H1 (cell line): Measurements from ENCODE around the gene PTH2R. TPM values are rescaled to one million over a fixed set of nuclear protein-coding genes. Genes with fewer than 3 reads are reported as not detected.

Source experiments
- CTCF ChIA-PET: fragments of 300-600 bp; sonication (Branson Sonifier 250); formaldehyde crosslinking; loops from one replicate; lab custom pipeline; 2021; ENCODE audit not compliant: partially characterized antibody; lab: Charles Lee
- POLR2A ChIA-PET: fragments of 300-600 bp; sonication (Branson Sonifier 250); formaldehyde crosslinking; loops from one replicate; lab custom pipeline; 2021; ENCODE audit warnings: inconsistent platforms; ENCODE audit not compliant: partially characterized antibody; lab: Charles Lee
- DNase-seq, 2 experiments: peaks; one replicate each; pipeline versions ENCODE4 v3.0.0 to v3.0.0-alpha.2; 2010 to 2022; ENCODE audit warnings: low spot score in 2 of 2, low read depth in 1 of 2, mixed read lengths in 1 of 2
- FAIRE-seq: peaks from 2 replicates; lab custom pipeline; 2011; peaks lifted over from hg19 to GRCh38; lab: Jason Lieb, UNC
- H2AFZ ChIP-seq: 2 replicates; pipeline ENCODE4 v1.8.1; 2012; ENCODE audit warnings: low read length, inconsistent platforms
- H2AK5ac ChIP-seq: 2 replicates; pipeline ENCODE4 v1.6.1; 2013; ENCODE audit warnings: low read depth, low read length
- H2BK120ac ChIP-seq: replicated peaks from 2 replicates; pipeline ENCODE3; 2013; ENCODE audit warnings: low read depth, low read length, inconsistent platforms
- H2BK12ac ChIP-seq: 2 replicates; pipeline ENCODE4 v1.6.1; 2013; ENCODE audit warnings: low read depth, low read length
- H2BK15ac ChIP-seq: 2 replicates; pipeline ENCODE4 v1.6.1; 2013; ENCODE audit warnings: low read length
- H2BK20ac ChIP-seq: 2 replicates; pipeline ENCODE4 v1.6.1; 2013; ENCODE audit warnings: low read length
- H2BK5ac ChIP-seq: 2 replicates; pipeline ENCODE4 v1.6.1; 2013; ENCODE audit warnings: low read depth, low read length
- H3K14ac ChIP-seq: 2 replicates; pipeline ENCODE4 v1.6.1; 2013; ENCODE audit warnings: inconsistent platforms; ENCODE audit not compliant: insufficient read length
- H3K18ac ChIP-seq: 2 replicates; pipeline ENCODE4 v1.6.1; 2013; ENCODE audit warnings: low read length; ENCODE audit errors: extremely low read depth
- H3K23ac ChIP-seq: 2 replicates; pipeline ENCODE4 v1.6.1; 2013; ENCODE audit warnings: inconsistent platforms; ENCODE audit not compliant: insufficient read length
- H3K23me2 ChIP-seq: 2 replicates; pipeline ENCODE4 v1.6.1; 2013; ENCODE audit warnings: low read depth, low read length
- H3K27ac ChIP-seq: 2 replicates; pipeline ENCODE4 v1.6.1; 2011; ENCODE audit warnings: low read depth, low read length, inconsistent platforms
- H3K27me3 ChIP-seq, 4 experiments: replicated peaks in 1 of 4; 1 replicate in 1 of 4; 2 replicates in 3 of 4; pipeline versions ENCODE4 v1.6.1 to v1.8.1; 2011 to 2013; ENCODE audit warnings: low read length in 3 of 4, mild to moderate bottlenecking in 3 of 4, inconsistent platforms in 2 of 4, mixed read lengths in 2 of 4, moderate library complexity in 1 of 4; ENCODE audit not compliant: control insufficient read depth in 3 of 4, insufficient read depth in 3 of 4; ENCODE audit errors: extremely low read depth in 1 of 4
- H3K36me3 ChIP-seq, 4 experiments: 2 replicates each; pipeline versions ENCODE4 v1.6.1 to v1.8.1; 2011 to 2013; ENCODE audit warnings: mild to moderate bottlenecking in 4 of 4, low read length in 3 of 4, moderate library complexity in 2 of 4, control low read depth in 1 of 4, inconsistent platforms in 1 of 4; ENCODE audit not compliant: insufficient read depth in 4 of 4, control insufficient read depth in 2 of 4
- H3K4ac ChIP-seq: replicated peaks from 2 replicates; pipeline ENCODE3; 2013; ENCODE audit warnings: low read length, low read depth, mixed read lengths, inconsistent platforms; ENCODE audit not compliant: insufficient read length
- H3K4me1 ChIP-seq, 4 experiments: replicated peaks in 1 of 4; 1 replicate in 1 of 4; 2 replicates in 3 of 4; pipeline versions ENCODE4 v1.6.1 to v1.8.1; 2011 to 2013; ENCODE audit warnings: low read length in 3 of 4, inconsistent platforms in 2 of 4, mixed read lengths in 1 of 4; ENCODE audit not compliant: insufficient read depth in 4 of 4, control insufficient read depth in 3 of 4
- H3K4me2 ChIP-seq, 2 experiments: 2 replicates each; pipeline versions ENCODE4 v1.6.1 to v1.8.1; 2011 to 2013; ENCODE audit warnings: low read depth in 2 of 2, low read length in 2 of 2, control low read depth in 1 of 2, inconsistent platforms in 1 of 2, mild to moderate bottlenecking in 1 of 2; ENCODE audit not compliant: insufficient read depth in 1 of 2
- H3K4me3 ChIP-seq, 4 experiments: fragments of 200-600, 300-600 bp in 1 of 4; sonication (generic), shearing (Covaris generic), sonication (Bioruptor Twin) in 1 of 4; 2 replicates each; pipeline versions ENCODE4 v1.5.1 to v1.8.1; 2011 to 2016; ENCODE audit warnings: low read length in 4 of 4, low read depth in 3 of 4, control low read depth in 2 of 4, inconsistent platforms in 2 of 4, mild to moderate bottlenecking in 2 of 4, mixed read lengths in 1 of 4, moderate library complexity in 1 of 4; ENCODE audit not compliant: insufficient read depth in 2 of 4; ENCODE audit errors: extremely low read depth in 1 of 4
- H3K56ac ChIP-seq: replicated peaks from 2 replicates; pipeline ENCODE3; 2013; ENCODE audit warnings: low read depth, mild to moderate bottlenecking, mixed read lengths, low read length, inconsistent platforms; ENCODE audit not compliant: insufficient read length
- H3K79me1 ChIP-seq: 2 replicates; pipeline ENCODE4 v1.6.1; 2013; ENCODE audit warnings: low read depth, low read length, control low read depth
- H3K79me2 ChIP-seq, 2 experiments: 2 replicates each; pipeline versions ENCODE4 v1.6.1 to v1.8.1; 2012 to 2013; ENCODE audit warnings: low read length in 2 of 2, mild to moderate bottlenecking in 2 of 2, inconsistent platforms in 1 of 2; ENCODE audit not compliant: insufficient read depth in 2 of 2, control insufficient read depth in 1 of 2
- H3K9ac ChIP-seq, 4 experiments: replicated peaks in 1 of 4; 1 replicate in 1 of 4; 2 replicates in 3 of 4; pipeline versions ENCODE4 v1.6.1 to v1.8.1; 2011 to 2013; ENCODE audit warnings: low read depth in 3 of 4, low read length in 3 of 4, control low read depth in 2 of 4, mild to moderate bottlenecking in 2 of 4, moderate library complexity in 2 of 4, inconsistent platforms in 1 of 4; ENCODE audit errors: extremely low read depth in 1 of 4
- H3K9me3 ChIP-seq, 2 experiments: 2 replicates each; pipeline versions ENCODE4 v1.6.1 to v1.8.1; 2012 to 2013; ENCODE audit warnings: mild to moderate bottlenecking in 2 of 2, moderate library complexity in 2 of 2, control low read depth in 1 of 2, inconsistent platforms in 1 of 2, low read depth in 1 of 2, low read length in 1 of 2, mixed read lengths in 1 of 2; ENCODE audit not compliant: insufficient read depth in 2 of 2
- H4K20me1 ChIP-seq, 2 experiments: replicated peaks in 1 of 2; 2 replicates each; pipeline versions ENCODE3 to v1.8.1; 2011 to 2013; ENCODE audit warnings: inconsistent platforms in 2 of 2, low read length in 2 of 2, mild to moderate bottlenecking in 1 of 2; ENCODE audit not compliant: insufficient read depth in 2 of 2, control insufficient read depth in 1 of 2
- H4K5ac ChIP-seq: 2 replicates; pipeline ENCODE4 v1.6.1; 2013; ENCODE audit warnings: low read length, low read depth, mixed read lengths, inconsistent platforms; ENCODE audit not compliant: insufficient read length
- H4K8ac ChIP-seq: 2 replicates; pipeline ENCODE4 v1.8.0; 2013; ENCODE audit warnings: mild to moderate bottlenecking, moderate library complexity, low read length, inconsistent platforms; ENCODE audit not compliant: insufficient read depth; ENCODE audit errors: extremely low read depth
- H4K91ac ChIP-seq: replicated peaks from 2 replicates; pipeline ENCODE3; 2013; ENCODE audit warnings: low read length, mixed read lengths, inconsistent platforms; ENCODE audit not compliant: insufficient read length
- ASH2L ChIP-seq: fragments of 200-600, 300-600 bp; sonication (generic); IDR thresholded peaks from one replicate; pipeline ENCODE4 v1.7.1; 2017; ENCODE audit warnings: low read length
- CTBP2 ChIP-seq: IDR thresholded peaks from 2 replicates; pipeline ENCODE4 v1.7.0; 2011; ENCODE audit warnings: borderline replicate concordance, mild to moderate bottlenecking, moderate library complexity, mixed read lengths, low read length; ENCODE audit not compliant: insufficient read depth, insufficient read length
- EP300 ChIP-seq, 2 experiments: IDR thresholded peaks; 1 replicate in 1 of 2; 2 replicates in 1 of 2; pipeline ENCODE4 v1.6.1; 2011 to 2012; ENCODE audit warnings: low read depth in 2 of 2, low read length in 2 of 2, mild to moderate bottlenecking in 2 of 2, borderline replicate concordance in 1 of 2, inconsistent platforms in 1 of 2, moderate library complexity in 1 of 2
- POLR2A ChIP-seq, 2 experiments: IDR thresholded peaks; 1 replicate in 1 of 2; 2 replicates in 1 of 2; pipeline ENCODE4 v1.6.1; 2011; ENCODE audit warnings: low read depth in 2 of 2, low read length in 2 of 2, mild to moderate bottlenecking in 2 of 2; ENCODE audit errors: control extremely low read depth in 1 of 2
- RFX5 ChIP-seq: IDR thresholded peaks from 2 replicates; pipeline ENCODE4 v1.6.1; 2011; ENCODE audit warnings: low read depth, low read length, improper control_type of control experiment, borderline replicate concordance
- SIX5 ChIP-seq: IDR thresholded peaks from 2 replicates; pipeline ENCODE4 v1.6.1; 2011; ENCODE audit warnings: mild to moderate bottlenecking, low read depth, low read length
- WGBS, 2 experiments: shearing (Covaris generic) in 1 of 2; methylation state at CpG; one replicate each; pipeline versions ENCODE4 v1.1.6 to v1.1.7; 2013 to 2015; ENCODE audit warnings: low lambda C conversion rate in 2 of 2, mixed read lengths in 2 of 2, inconsistent platforms in 1 of 2, low coverage in 1 of 2, missing lambda C conversion rate in 1 of 2; ENCODE audit not compliant: insufficient replicate concordance in 2 of 2, insufficient coverage in 1 of 2, insufficient read length in 1 of 2; ENCODE audit errors: extremely low coverage in 1 of 2, missing lambda C conversion rate in 1 of 2; 5-methylcytosine and 5-hydroxymethylcytosine counted together
- polyA plus RNA-seq, 7 experiments: library from polyadenylated mRNA; depleted of rRNA in 3 of 7; stranded (reverse) in 5 of 7; unstranded in 2 of 7; fragments of >200 nt in 5 of 7; fragments of 200-250 nt in 2 of 7; gene quantifications; 1 replicate in 5 of 7; 2 replicates in 1 of 7; 4 replicates in 1 of 7; pipeline versions ENCODE4 v1.2.1 to v1.2.3, GENCODE V29; 2011 to 2013; ENCODE audit warnings: missing spikeins in 2 of 7, mixed read lengths in 2 of 7
- total RNA-seq: library from RNA; stranded (reverse); fragmentation: NEBNext Ultra II Directional; extraction: Animal tissue kit (Norgen Biotek cat#: 25700); gene quantifications from 2 replicates; pipeline ENCODE4 v1.2.1, GENCODE V29; 2021

PTH2R gene
- total and polyA plus RNA-seq, 2 of the 8 experiments (the other 6 are each of a cell fraction or from before 2014, with no cell fraction given) = 0.19 to 0.38 TPM

GRCh38 chr2:208360259-208361076, 46.1 kb upstream of the PTH2R start:
- Histone ChIP-seq H4K91ac (no peak overlapping the region), H3K4ac (no peak overlapping the region), H4K20me1 (no peaks in the 10 kb centered on the region), H3K23ac (no peak overlapping the region), H3K4me3 (no peak overlapping the region), H3K56ac (no peak overlapping the region), H2BK120ac (no peak overlapping the region), H3K23me2 (no peaks in the 10 kb centered on the region), H2BK20ac (no peak overlapping the region), H2BK15ac (no peak overlapping the region), H2AK5ac (no peak overlapping the region), H2BK5ac (no peak overlapping the region), H4K8ac (no peak overlapping the region), H3K79me1 (no peaks in the 10 kb centered on the region), H2AFZ (no peak overlapping the region), H2BK12ac (no peak overlapping the region), H3K79me2 (no peaks in the 10 kb centered on the region), H3K9me3 (peaks cover 3 to 8% of the 10 kb centered on the region in 2 experiments; a peak in 3 of 4 replicates), H3K14ac (no peak overlapping the region), H3K27me3 (no peaks in the 10 kb centered on the region), H3K18ac (no peak overlapping the region), H3K27ac (no peak overlapping the region), H3K4me1 (no peaks in the 10 kb centered on the region; a peak in 1 of 7 replicates), H3K4me2 (no peak overlapping the region), H3K36me3 (peaks cover 0 to 11% (median 2%) of the 10 kb centered on the region in 4 experiments; a peak in 3 of 8 replicates), H3K9ac (no peak overlapping the region), H4K5ac (no peak overlapping the region)
- WGBS, 2 experiments = 93% methylated on average over 41 of the region's 48 CpGs; no CpG with 5 or more reads in 1 of the 2 experiments
- no peak for DNase-seq
- POLR2A ChIA-PET = no interaction called here
- TF ChIP-seq SIX5 = no peak
- TF ChIP-seq RFX5 = no peak
- no peak for TF ChIP-seq POLR2A (IDR thresholded peaks at IDR 0.05; ENCODE audit: control extremely low read depth in 1 of 2, low read depth in 2 of 2, low read length in 2 of 2)
- no peak for TF ChIP-seq ASH2L
- TF ChIP-seq EP300 (IDR thresholded peaks at IDR 0.05; ENCODE audit: borderline replicate concordance in 1 of 2, low read depth in 2 of 2, low read length in 2 of 2) = no peak
- no peak for TF ChIP-seq CTBP2
- CTCF ChIA-PET = interaction anchor here (0.5 kb wide), 1 partner anchor 1836 kb away, joined by 3 read pairs; no protein-coding TSS in a partner anchor
- FAIRE-seq = no peak
